GM12891 (cell line): ENCODE data around the gene CADM2.

Experiments used
- POLR2A ChIP-seq: IDR thresholded peaks from 2 replicates; pipeline ENCODE4 v1.6.1; 2011; ENCODE audit warnings: low read depth, low read length, control low read depth
- POLR2AphosphoS5 ChIP-seq: IDR thresholded peaks from 2 replicates; pipeline ENCODE4 v1.6.1; 2011; ENCODE audit warnings: low read depth, low read length, control low read depth
- TAF1 ChIP-seq: IDR thresholded peaks from 2 replicates; pipeline ENCODE4 v1.6.1; 2011; ENCODE audit warnings: low read depth, low read length, control low read depth

- no peak for TF ChIP-seq POLR2AphosphoS5
- TF ChIP-seq TAF1 = no peak
- no peak for TF ChIP-seq POLR2A
These were observed 417.3 kb downstream of the CADM2 start for GRCh38 chr3:85376131-85376530.
